NCI-H2107 (cell line): ENCODE results near the gene NDUFA3.

ENCODE experiments used
- DNase-seq: peaks from one replicate; lab custom pipeline; 2025; lab: John Stamatoyannopoulos, UW

The NDUFA3 gene

DNA sequence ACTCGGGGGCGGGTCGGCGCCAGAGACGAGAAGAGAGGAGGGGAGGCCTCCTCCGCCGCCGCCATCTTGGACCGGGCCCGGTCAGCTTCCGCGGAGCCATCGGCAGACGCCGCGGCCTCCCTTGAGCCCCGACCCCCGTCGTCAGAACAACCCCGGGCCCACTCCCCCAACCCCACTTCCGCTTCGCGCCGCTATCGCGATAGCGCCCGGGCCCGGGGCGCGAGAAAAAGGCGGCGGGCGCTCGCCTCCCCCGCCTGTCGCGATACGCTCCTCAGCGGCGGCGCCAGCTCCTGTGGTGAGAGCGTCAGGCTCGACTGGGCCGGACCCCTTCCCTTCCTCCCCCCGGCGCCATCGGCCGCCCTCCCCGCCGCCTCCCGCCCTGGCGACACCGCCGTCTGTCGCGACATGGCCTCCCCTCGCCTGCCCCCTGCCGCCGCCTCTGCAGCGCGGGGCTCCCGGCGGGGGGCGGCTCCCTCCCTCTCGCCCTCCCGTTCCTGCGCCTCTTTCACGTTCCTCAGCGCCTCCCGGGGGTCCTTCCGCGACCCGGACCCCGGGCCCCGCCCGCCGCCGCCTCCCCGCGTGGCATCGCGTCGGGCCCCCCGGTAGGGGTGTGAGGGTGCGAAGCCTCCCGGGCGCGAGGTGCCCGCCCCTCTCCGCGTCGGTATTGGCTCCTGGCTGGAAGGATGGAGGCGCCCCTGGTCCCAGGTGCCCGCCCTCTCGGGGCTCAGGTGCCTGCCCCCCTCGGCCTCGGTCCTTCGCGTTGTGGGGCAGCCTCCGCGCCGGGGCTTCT lies 35.2 kb downstream of the NDUFA3 start, which contains the start of gene CNOT3:
CNOT3 (plus strand) TSS at position 64 of the 790 bp plus-strand sequence. CDS start 5,217 bp downstream, outside the sequence.
- DNase-seq, result no peak

DNA sequence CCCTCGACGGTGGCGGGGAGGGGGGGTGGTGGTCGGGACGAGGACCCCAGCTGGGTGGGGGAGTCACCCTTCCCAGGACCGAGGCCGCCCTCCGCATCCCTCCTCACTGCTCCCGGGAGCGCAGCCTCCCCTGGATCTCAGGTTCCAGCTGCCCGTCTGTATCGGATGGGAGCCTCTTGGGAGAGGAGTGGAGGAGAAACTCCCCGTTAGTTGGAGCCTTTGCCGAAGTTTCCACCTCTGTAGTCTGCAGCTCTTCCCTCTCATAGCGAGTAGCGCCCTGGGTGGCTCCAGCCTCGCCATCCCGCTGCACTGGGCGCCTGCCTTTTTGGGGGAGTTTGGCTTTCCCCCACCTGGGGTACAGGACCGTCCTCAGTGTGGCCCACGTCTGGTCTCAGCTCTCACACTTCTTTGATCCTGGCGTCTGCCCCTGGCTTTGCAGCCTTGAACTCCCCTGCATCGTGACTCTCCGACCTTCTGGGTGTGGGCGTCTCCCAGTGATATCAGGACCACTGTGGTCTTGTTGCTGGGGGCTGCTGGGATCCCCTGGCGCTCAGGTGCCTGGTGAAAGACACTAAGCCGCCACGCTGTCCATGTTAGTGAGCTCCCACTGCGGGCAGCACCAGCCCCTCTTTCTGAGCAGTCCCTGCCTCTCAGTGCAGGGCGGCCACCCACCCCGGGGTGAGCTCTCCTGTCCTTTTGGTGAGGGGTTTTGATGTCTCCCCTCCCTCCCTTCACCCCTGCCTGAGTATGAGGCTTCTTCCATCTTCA lies 36.0 kb downstream of the NDUFA3 start:
- DNase-seq, result no peak

DNA sequence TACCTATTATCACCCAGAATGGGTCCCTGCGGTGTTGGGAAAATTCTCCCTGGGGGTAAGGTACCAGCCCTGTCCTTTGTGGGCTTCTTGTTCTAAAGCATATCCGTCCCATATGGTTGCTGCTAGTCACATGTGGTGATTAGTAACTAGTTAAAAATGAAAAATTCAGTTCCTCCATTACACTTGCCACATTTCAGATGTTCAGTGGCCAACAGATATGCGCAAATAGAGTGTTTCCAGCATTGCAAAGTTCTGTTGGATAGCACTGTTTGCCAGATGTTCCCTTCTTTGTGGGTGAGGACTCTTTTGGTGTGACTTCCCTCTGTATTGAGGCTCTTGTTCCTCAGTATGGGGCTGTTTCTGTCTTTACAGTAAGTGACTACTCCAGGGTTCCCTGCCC lies 38.7 kb downstream of the NDUFA3 start:
- no peak for DNase-seq

DNA sequence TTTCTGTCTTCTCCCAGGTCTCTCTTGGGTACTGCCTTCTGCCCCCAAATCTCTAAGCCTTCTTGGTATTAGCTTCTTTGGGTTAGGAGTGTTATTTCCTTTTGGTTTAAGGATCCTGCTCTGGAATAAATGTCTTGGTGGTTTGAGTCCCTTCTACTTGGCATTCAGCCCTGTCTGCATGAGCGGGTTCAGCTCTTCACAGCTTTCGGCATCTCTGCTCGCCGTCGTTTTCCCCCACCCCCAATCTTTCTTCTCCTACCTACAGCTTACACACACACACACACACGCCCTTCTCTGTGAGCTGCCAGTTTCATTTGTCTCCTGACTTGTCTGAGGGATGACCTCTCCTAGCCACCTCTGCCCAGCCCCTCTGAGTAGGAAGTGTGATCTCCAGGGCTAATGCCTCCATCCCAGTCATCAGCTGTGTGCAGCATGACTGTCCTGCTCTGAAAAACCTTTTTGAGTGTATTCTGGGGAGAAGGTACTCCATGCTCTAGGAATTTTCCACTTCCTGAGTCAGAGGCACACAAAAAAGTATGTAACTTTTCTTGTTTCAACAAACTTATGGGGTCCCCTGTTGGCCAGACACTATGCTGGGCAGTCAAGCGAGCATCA lies 39.6 kb downstream of the NDUFA3 start:
- no peak for DNase-seq

DNA sequence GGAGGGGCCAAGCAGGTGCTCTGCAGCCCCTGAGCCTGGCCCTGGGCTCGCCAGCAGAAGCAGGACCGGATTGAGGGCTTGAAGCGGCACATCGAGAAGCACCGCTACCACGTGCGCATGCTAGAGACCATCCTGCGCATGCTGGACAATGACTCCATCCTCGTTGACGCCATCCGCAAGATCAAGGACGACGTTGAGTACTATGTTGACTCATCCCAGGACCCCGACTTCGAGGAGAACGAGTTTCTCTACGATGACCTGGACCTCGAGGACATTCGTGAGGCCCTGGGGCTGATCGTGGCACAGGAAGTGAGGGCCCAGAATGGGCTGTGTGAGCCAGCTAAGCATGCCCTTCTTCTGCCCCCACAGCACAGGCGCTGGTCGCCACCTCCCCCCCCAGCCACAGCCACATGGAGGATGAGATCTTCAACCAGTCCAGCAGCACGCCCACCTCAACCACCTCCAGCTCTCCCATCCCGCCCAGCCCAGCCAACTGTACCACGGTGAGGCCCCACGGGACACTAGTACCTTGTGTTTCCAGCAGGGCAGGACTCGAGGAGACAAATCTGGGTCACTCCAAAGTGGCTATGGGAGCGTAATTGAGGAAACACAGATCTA lies 43.0 kb downstream of the NDUFA3 start:
- DNase-seq, result no peak

DNA sequence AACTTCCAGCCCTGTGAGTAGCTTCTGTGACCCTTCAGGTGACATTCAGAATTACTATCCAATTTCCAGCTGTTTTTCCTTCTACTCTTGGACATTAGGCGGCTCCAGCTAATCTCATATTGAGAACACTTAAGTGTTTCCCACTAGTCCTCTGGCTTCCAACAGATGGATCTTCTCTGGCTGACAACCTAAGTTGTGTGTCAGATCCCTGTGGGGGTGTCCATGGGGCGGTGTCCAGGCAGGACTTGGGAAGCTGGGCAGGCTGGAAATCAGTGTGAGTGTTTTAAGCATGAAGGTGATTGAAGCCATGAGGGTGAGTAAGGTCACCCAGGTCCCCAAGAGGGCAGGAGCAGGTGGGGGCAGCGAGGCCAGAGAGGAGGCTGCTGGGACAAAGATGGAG lies 45.0 kb downstream of the NDUFA3 start:
- no peak for DNase-seq

DNA sequence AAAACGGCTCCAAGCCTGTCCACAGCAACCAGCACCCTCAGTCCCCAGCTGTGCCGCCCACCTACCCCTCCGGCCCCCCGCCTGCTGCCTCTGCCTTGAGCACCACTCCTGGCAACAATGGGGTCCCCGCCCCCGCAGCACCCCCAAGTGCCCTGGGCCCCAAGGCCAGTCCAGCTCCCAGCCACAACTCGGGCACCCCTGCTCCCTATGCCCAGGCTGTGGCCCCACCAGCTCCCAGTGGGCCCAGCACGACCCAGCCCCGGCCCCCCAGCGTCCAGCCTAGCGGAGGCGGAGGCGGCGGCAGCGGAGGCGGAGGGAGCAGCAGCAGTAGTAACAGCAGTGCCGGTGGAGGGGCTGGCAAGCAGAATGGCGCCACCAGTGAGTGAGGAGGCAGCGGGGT lies 45.5 kb downstream of the NDUFA3 start:
- DNase-seq, result no peak

DNA sequence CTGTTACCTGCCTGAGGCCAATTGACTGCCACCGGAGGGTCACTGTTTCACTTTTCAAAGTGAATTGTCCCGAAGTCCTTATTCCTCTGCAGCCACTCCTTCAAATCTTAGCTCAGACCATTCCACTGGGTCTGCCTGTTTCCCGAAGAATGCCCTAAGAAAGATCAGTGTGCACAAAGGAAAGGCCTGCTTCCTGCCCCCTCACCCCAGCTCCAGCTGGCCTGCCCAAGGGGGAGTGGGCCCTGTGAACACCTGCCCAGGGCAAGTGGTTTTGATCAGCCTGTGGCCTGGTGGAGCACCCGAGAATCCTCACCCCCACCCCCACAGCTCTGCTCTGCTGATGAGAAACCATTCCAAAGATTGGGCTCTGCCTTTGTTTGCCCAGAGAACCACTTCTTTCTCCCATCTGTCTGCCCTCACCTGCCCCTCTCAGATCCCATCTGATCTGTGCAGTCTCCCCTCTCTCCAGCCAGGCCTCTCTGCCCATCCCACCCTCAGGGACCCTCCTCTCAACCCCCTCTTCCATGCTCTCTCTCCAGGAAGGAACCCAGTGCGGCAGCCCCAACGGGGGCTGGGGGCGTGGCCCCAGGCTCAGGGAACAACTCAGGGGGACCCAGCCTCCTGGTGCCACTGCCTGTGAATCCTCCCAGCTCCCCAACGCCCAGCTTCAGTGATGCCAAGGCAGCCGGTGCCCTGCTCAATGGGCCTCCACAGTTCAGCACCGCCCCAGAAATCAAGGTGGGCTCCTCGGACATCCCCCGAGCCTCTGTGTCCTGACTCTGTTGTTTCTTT lies 46.6 kb downstream of the NDUFA3 start:
- no peak for DNase-seq

DNA sequence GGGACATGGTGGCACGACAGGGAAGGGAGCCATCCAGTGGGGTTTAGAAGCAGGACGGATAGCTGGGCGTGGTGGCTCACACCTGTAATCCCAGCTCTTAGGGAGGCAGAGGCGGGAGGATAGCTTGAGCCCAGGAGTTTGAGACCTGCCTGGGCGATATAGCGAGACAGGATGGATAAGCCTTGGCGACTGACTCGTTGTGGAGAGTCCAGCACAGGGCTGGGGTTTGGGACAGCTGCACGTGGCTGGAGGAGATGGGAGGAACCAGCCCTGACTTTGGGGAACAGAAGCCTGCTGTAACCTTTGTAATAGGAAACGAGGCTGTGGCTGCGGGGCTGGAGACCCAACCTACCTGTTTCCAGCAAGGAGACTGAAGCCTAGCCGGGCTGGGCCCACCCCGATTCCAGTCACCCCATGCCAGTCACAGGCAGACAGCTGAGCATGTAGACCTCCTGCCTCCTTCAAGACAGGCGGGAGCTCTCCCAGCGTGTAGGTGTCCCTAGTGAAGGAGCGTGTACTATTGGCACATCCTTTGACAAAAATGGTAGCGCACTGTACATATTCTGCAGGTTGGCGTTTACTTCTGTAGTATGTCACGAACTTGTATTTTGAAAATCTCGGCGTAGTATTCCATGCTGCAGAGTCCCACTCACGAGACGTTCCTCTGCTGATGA lies 48.8 kb downstream of the NDUFA3 start:
- DNase-seq, result no peak

DNA sequence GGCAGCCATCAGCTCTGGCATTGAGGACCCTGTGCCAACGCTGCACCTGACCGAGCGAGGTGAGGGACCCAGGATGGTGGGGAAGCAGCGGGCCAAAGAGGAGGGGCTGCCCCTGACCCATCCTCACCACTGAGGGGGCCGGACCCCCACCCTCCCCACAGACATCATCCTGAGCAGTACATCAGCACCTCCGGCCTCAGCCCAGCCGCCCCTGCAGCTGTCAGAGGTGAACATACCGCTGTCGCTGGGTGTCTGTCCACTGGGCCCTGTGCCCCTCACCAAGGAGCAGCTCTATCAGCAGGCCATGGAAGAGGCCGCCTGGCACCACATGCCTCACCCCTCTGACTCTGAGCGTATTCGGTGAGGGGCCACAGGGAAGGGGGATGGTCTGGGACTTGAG lies 49.6 kb downstream of the NDUFA3 start:
- DNase-seq, result no peak

DNA sequence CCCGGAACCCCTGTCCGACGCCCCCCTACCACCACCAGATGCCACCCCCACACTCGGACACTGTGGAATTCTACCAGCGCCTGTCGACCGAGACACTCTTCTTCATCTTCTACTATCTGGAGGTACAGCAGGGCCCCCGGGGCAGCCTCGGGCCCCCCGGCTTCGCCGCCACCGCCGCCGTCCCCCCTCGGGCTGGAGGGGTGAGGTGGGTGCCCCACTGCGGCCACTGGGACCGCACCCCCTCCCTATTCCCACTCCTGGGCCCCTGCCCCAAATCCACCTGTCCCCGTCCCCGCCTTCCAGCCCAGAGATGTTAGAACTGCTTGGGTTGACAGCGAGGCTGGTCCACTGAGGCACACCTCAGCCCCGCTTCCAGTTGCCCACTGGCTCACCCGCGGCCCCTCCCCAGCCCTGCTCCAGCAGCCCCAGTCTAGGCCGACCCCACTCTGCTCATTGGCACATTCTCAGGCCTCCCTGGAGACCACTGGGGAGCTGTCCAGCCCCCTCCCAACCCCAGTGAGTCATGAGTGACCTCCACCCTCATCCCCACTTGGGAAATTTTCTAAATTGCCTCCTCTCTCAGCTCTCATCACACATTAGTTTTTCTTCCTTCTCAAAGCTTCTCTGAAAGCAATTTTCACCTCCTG lies 50.3 kb downstream of the NDUFA3 start:
- DNase-seq, result no peak

DNA sequence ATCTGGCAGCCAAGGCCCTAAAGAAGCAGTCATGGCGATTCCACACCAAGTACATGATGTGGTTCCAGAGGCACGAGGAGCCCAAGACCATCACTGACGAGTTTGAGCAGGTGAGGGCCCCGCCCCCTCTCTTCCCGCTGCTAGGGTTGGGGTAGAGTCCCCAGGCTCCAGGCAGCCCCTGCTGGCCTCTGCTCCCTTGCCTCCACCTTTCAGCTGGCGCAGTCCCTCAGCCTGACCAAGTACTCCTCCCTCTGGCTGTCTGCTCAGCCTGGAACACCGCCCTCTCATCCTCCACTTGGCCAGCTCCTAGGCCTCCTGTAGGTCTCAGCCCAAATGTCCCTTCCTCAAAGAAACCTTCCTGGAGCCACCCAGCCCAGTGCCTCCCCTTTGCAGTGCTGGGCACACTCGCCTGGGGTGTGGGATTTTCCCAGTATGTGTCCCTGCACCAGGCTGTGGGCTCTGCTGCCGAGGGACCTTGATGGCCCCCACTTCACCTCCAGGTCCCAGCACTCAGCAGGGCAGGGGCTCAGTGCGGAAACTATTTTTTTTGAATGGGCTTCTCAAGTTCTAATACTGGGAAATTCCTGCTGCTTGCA lies 51.2 kb downstream of the NDUFA3 start:
- no peak for DNase-seq

DNA sequence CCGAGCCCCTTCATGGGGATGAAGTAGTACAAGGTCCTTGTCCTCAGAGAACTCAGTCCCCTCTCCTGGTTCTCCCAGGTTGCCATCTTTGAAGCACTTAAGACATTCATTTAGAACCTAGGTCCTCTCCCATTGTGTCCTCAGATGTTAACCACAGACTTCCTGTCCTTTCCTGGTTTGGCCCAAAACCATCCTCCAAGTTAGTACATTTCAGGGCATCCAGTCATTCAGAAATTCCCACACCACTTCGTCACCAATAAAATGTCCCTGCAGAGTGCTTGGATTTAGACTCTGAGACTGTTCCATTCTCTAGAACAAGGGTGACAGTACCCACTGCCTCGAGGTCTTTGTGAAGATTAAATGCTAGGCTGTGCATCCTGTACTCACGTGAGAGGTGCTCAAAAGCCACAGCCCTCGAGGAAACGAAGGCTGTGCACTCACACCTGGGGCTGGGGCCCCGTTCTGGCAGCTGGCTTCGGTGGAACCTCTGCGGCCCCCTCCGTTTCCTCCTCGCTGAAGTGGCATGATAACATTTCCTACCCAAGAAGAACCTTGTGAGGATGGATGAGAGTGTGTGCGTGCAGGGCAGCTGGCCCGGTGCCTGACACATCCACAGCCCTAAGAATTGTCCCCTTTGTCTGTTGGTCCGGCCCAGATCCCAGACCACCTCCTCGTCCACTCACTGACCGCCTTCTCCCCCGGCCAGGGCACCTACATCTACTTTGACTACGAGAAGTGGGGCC lies 52.1 kb downstream of the NDUFA3 start:
- DNase-seq, result no peak

DNA sequence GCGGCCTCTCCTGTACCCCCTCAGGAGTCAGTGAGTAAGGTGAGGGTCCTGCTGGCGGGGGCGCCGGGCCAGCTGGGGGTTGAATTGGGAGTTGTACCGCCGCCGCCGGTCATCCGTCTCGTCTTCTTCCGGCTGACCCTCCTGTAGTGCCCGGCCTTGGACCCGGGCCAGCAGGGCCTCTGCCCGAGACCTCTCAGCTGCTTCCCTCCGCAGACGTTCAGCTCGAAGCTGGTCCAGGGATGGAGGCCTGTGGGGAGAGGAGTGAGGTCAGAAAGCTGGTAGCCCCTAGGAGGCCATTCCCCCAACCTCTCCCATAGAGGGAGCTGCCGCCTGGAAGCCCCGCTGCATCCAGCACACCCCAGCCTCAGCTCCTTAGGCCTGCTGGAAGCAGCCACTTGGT lies 53.0 kb downstream of the NDUFA3 start:
- no peak for DNase-seq

DNA sequence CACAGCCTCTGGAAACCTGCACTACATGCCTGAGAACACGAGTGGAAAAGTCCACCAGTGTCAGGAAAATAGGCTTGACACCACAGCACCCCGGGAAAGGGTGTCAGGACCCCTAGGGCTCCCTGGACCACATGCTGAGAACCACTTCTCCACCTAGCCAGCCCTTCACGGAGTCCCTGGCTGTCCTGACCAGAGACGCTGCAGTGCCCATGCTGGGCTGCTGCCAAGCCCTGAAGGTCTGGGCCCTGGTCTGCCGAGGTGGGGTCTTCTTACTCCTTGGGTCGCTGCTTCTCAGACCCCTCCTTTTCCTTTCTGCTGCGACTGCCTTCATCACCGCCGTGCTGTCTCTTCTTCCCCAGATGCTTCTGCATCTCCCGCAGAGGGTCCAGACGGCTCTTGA lies 53.8 kb downstream of the NDUFA3 start:
- no peak for DNase-seq

DNA sequence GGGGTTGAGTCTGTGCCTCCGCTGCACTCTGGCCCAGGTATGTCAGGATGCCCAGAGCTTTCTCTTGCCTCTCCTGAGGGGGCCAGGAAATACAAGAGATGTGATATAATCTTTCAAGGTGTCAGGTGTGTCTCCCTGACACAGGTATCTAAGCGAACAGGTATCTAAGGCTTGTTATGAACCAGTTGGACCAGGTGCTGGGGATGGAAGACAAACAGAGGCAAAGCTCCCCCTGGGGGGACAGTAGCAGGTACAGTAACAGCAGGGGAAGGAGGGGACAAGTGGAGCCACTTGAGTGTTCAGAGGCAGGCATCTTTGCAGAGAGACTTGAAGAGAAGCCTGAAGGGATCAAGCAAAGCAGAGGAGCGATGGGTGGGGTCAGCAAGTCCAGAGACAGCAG lies 54.3 kb downstream of the NDUFA3 start:
- DNase-seq, result no peak
